ENCODE measurements around the gene AGPAT1. TPM values are rescaled to one million over a fixed set of nuclear protein-coding genes. Genes with fewer than 3 reads are reported as not detected.

AGPAT1 gene
- total RNA-seq: 32.0 and 32.9 TPM in 2 replicates

GRCh38 chr6:32175711-32176475, at the start of gene AGPAT1:
AGPAT1 (minus strand) TSS chr6:32176084; CDS start chr6:32171496, 4,588 bp downstream.
- H3K27ac Mint-ChIP-seq: peak within 1 kb of the TSS; percentile 97
- intact Hi-C loops (cut with micrococcal nuclease): loop anchor here (1.0 to 10.0 kb wide), 5 partner anchors 22 to 796 kb away; partner anchors contain the start of genes APOM, BAG6, NELFE and PPT2
- peaks cover 28% of the 10 kb centered on the region for H3K36me3 Mint-ChIP-seq (ENCODE audit: low read depth)
- H3K27me3 Mint-ChIP-seq (ENCODE audit: low read depth): no peaks in the 10 kb centered on the region
- no peaks in the 10 kb centered on the region for H3K9me3 Mint-ChIP-seq
- peaks cover 54% of the 10 kb centered on the region for H3K4me1 Mint-ChIP-seq (ENCODE audit: low read depth)
- peak within 1 kb of the TSS; percentile 96 for H3K4me3 Mint-ChIP-seq (ENCODE audit: low read depth)
- peak; percentile 95 for DNase-seq (ENCODE audit: low spot score)

- no peaks in the 10 kb centered on the region for H3K36me3 Mint-ChIP-seq (ENCODE audit: low read depth)
- H3K4me3 Mint-ChIP-seq (ENCODE audit: low read depth): no peak overlapping the region
- H3K9me3 Mint-ChIP-seq: no peaks in the 10 kb centered on the region
- no peaks in the 10 kb centered on the region for H3K27me3 Mint-ChIP-seq (ENCODE audit: low read depth)
- no peaks in the 10 kb centered on the region for H3K4me1 Mint-ChIP-seq (ENCODE audit: low read depth)
- no peak overlapping the region for H3K27ac Mint-ChIP-seq
- intact Hi-C loops (cut with micrococcal nuclease): no loop called here
- DNase-seq (ENCODE audit: low spot score): no peak
These were observed 48.8 kb upstream of the AGPAT1 start for GRCh38 chr6:32224696-32225095.

- no peak for DNase-seq (ENCODE audit: low spot score)
- no peak within 1 kb of the TSS for H3K27ac Mint-ChIP-seq
- no peaks in the 10 kb centered on the region for H3K36me3 Mint-ChIP-seq (ENCODE audit: low read depth)
- H3K27me3 Mint-ChIP-seq (ENCODE audit: low read depth): peaks cover 1% of the 10 kb centered on the region
- H3K9me3 Mint-ChIP-seq: no peaks in the 10 kb centered on the region
- intact Hi-C loops (cut with micrococcal nuclease): no loop called here
- no peak within 1 kb of the TSS for H3K4me3 Mint-ChIP-seq (ENCODE audit: low read depth)
- H3K4me1 Mint-ChIP-seq (ENCODE audit: low read depth): no peaks in the 10 kb centered on the region
These were observed 47.7 kb upstream of the AGPAT1 start, which contains the start of gene NOTCH4 for GRCh38 chr6:32223258-32224235. NOTCH4 (minus strand) TSS chr6:32224067; CDS start chr6:32223928, 139 bp downstream.

- Mint-ChIP-seq H3K36me3 (ENCODE audit: low read depth) (no peaks in the 10 kb centered on the region), H3K27ac (no peak overlapping the region), H3K4me3 (ENCODE audit: low read depth) (no peak overlapping the region), H3K9me3 (no peaks in the 10 kb centered on the region), H3K4me1 (ENCODE audit: low read depth) (no peaks in the 10 kb centered on the region), H3K27me3 (ENCODE audit: low read depth) (peaks cover 3% of the 10 kb centered on the region)
- intact Hi-C loops (cut with micrococcal nuclease): no loop called here
- no peak for DNase-seq (ENCODE audit: low spot score)
These were observed 46.7 kb upstream of the AGPAT1 start for GRCh38 chr6:32222333-32223230.

GRCh38 chr6:32220021-32220420, 44.1 kb upstream of the AGPAT1 start:
- intact Hi-C loops (cut with micrococcal nuclease): no loop called here
- Mint-ChIP-seq H3K4me1 (ENCODE audit: low read depth) (no peaks in the 10 kb centered on the region), H3K9me3 (no peaks in the 10 kb centered on the region), H3K27me3 (ENCODE audit: low read depth) (peaks cover 4% of the 10 kb centered on the region), H3K4me3 (ENCODE audit: low read depth) (no peak overlapping the region), H3K36me3 (ENCODE audit: low read depth) (no peaks in the 10 kb centered on the region), H3K27ac (no peak overlapping the region)
- DNase-seq (ENCODE audit: low spot score): no peak

- no peak overlapping the region for H3K4me3 Mint-ChIP-seq (ENCODE audit: low read depth)
- peaks cover 4% of the 10 kb centered on the region for H3K27me3 Mint-ChIP-seq (ENCODE audit: low read depth)
- no peaks in the 10 kb centered on the region for H3K4me1 Mint-ChIP-seq (ENCODE audit: low read depth)
- H3K36me3 Mint-ChIP-seq (ENCODE audit: low read depth): no peaks in the 10 kb centered on the region
- H3K9me3 Mint-ChIP-seq: no peaks in the 10 kb centered on the region
- no peak for DNase-seq (ENCODE audit: low spot score)
- intact Hi-C loops (cut with micrococcal nuclease): no loop called here
- no peak overlapping the region for H3K27ac Mint-ChIP-seq
These were observed 42.3 kb upstream of the AGPAT1 start for GRCh38 chr6:32218167-32218566.

- Mint-ChIP-seq H3K27ac (no peak overlapping the region), H3K9me3 (no peaks in the 10 kb centered on the region), H3K27me3 (ENCODE audit: low read depth) (peaks cover 4% of the 10 kb centered on the region), H3K4me3 (ENCODE audit: low read depth) (no peak overlapping the region), H3K4me1 (ENCODE audit: low read depth) (no peaks in the 10 kb centered on the region), H3K36me3 (ENCODE audit: low read depth) (no peaks in the 10 kb centered on the region)
- DNase-seq (ENCODE audit: low spot score): no peak
- intact Hi-C loops (cut with micrococcal nuclease): no loop called here
These were observed 41.1 kb upstream of the AGPAT1 start for GRCh38 chr6:32216998-32217397.

GRCh38 chr6:32216285-32216684, 40.4 kb upstream of the AGPAT1 start:
- Mint-ChIP-seq H3K9me3 (no peaks in the 10 kb centered on the region), H3K4me1 (ENCODE audit: low read depth) (no peaks in the 10 kb centered on the region), H3K27ac (no peak overlapping the region), H3K4me3 (ENCODE audit: low read depth) (no peak overlapping the region), H3K36me3 (ENCODE audit: low read depth) (no peaks in the 10 kb centered on the region), H3K27me3 (ENCODE audit: low read depth) (peaks cover 4% of the 10 kb centered on the region)
- no peak for DNase-seq (ENCODE audit: low spot score)
- intact Hi-C loops (cut with micrococcal nuclease): no loop called here

GRCh38 chr6:32215617-32216016, 39.7 kb upstream of the AGPAT1 start:
- DNase-seq (ENCODE audit: low spot score): no peak
- Mint-ChIP-seq H3K27ac (no peak overlapping the region), H3K9me3 (no peaks in the 10 kb centered on the region), H3K4me3 (ENCODE audit: low read depth) (no peak overlapping the region), H3K4me1 (ENCODE audit: low read depth) (no peaks in the 10 kb centered on the region), H3K36me3 (ENCODE audit: low read depth) (no peaks in the 10 kb centered on the region), H3K27me3 (ENCODE audit: low read depth) (peaks cover 4% of the 10 kb centered on the region)
- intact Hi-C loops (cut with micrococcal nuclease): no loop called here

- Mint-ChIP-seq H3K36me3 (ENCODE audit: low read depth) (no peaks in the 10 kb centered on the region), H3K9me3 (no peaks in the 10 kb centered on the region), H3K27ac (no peak overlapping the region), H3K4me3 (ENCODE audit: low read depth) (no peak overlapping the region), H3K4me1 (ENCODE audit: low read depth) (no peaks in the 10 kb centered on the region), H3K27me3 (ENCODE audit: low read depth) (peaks cover 5% of the 10 kb centered on the region)
- intact Hi-C loops (cut with micrococcal nuclease): no loop called here
- DNase-seq (ENCODE audit: low spot score): no peak
These were observed 38.2 kb upstream of the AGPAT1 start for GRCh38 chr6:32214126-32214525.

- Mint-ChIP-seq H3K4me3 (ENCODE audit: low read depth) (no peak overlapping the region), H3K4me1 (ENCODE audit: low read depth) (no peaks in the 10 kb centered on the region), H3K27ac (no peak overlapping the region), H3K9me3 (no peaks in the 10 kb centered on the region), H3K36me3 (ENCODE audit: low read depth) (no peaks in the 10 kb centered on the region), H3K27me3 (ENCODE audit: low read depth) (peaks cover 7% of the 10 kb centered on the region)
- intact Hi-C loops (cut with micrococcal nuclease): no loop called here
- no peak for DNase-seq (ENCODE audit: low spot score)
These were observed 37.8 kb upstream of the AGPAT1 start for GRCh38 chr6:32213649-32214048.

- Mint-ChIP-seq H3K9me3 (no peaks in the 10 kb centered on the region), H3K4me3 (ENCODE audit: low read depth) (no peak overlapping the region), H3K27ac (no peak overlapping the region), H3K4me1 (ENCODE audit: low read depth) (no peaks in the 10 kb centered on the region), H3K27me3 (ENCODE audit: low read depth) (peaks cover 10% of the 10 kb centered on the region), H3K36me3 (ENCODE audit: low read depth) (no peaks in the 10 kb centered on the region)
- intact Hi-C loops (cut with micrococcal nuclease): no loop called here
- DNase-seq (ENCODE audit: low spot score): no peak
These were observed 36.3 kb upstream of the AGPAT1 start for GRCh38 chr6:32212076-32212760.

All from activated T-helper 2 cell treated with anti-CD3 and anti-CD28 coated beads, Interferon-gamma antibody, Interleukin-2, Interleukin-4, amounts not matched to agents 10 μg/mL and 5 μg/mL and 100 μg/mL, durations not matched to agents 14 hours and 24 hours and 36 hours (primary cell).